NCI-H510A treated with DMSO at 0.1 percent for 48 hours (cell line): Measurements from ENCODE around the gene ASPHD2.

Experiments
- DNase-seq: peaks from one replicate; lab custom pipeline; 2025; lab: John Stamatoyannopoulos, UW

ASPHD2 gene

GRCh38 chr22:26476705-26477340 is 47.8 kb downstream of the ASPHD2 start:
- no peak for DNase-seq

DNA sequence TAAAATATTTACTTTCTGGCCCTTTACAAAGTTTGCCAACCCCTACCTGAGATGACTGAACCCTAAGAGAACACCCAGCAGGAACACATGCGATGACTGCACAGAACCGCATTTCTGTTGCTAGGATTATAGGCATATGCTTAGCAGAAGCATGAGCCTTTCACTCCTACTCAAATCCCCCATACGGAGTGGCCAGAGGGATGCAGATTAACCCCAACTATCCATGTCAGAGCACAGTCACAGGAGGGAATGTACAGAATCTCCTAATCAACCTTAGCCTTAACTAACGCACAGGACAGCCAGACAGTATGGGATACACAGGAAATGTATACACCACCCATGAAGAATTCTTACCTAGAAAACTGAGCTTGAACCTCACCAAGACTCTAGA is 48.3 kb downstream of the ASPHD2 start:
- DNase-seq: no peak

DNA sequence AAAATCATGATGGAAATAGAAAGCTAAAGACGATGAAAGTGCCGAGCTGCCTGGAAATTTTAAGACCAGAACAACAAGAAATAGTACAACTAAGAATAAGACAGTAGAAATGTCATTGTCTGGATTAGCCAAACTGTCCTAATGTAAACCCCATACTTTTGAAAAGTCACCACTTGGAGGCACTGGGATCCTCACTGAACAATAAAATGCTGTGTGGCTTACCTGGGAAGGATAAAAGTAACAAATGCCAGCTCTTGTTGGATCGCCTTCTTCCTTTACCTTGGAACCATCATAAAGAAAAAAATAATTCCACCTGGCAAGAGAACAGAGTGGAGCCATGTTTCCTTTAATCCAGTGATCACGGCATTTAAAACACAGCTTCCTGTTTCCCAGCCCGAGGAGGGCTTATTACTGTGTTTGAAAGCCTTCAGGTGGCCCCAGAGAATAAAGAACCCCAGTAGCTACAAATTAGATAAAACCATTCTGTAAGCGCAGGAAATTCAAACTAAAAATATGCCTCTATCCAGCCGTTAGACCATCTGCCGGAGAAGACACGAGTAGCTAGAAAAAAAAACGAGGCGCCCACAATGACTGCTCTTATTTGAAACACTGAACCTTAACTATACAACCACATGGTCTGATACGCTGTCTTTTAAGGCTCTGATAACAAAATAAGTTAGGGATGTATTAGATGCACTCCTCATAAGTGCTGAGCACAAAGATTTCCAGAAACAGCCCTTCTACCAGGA is 50.2 kb downstream of the ASPHD2 start:
- no peak for DNase-seq

DNA sequence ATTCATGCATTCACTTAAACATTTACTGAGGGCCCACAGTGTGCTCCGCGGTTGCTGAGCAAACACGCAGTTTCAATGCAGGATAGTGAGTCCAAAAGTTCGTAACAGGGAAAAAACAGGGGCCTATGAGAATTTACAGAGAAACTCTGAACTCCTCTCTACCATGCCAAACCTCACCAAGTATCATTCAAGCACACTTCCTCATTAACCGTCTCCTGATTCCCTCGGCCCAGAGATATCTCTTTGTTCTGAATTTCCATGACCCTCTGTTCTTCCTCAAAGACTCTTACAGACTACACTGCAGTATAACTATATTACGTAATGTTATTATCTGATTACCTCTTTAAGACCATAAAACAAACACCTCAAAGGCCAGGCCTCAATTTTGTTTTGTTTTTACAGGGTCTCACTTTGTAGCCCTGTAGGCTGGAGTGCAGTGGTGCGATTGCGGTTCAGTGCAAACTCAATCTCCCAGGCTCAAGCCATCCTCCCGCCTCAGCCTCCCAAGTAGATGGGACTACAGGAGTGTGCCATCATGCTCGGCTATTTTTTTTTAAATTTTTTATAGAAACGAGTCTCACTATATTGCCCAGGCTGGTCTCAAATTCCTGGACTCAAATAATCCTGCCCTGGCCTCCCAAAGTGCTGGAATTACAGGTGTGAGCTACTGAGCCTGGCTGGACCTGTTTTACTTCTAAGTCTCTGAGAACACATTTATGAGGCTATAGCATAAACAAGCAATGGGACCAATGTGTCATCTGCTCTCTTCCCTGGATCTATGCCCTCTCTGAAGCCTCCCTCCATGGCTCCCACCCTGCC is 50.9 kb downstream of the ASPHD2 start:
- peak; percentile 10 for DNase-seq

GRCh38 chr22:26480611-26480932 is 51.5 kb downstream of the ASPHD2 start:
- DNase-seq: no peak

DNA sequence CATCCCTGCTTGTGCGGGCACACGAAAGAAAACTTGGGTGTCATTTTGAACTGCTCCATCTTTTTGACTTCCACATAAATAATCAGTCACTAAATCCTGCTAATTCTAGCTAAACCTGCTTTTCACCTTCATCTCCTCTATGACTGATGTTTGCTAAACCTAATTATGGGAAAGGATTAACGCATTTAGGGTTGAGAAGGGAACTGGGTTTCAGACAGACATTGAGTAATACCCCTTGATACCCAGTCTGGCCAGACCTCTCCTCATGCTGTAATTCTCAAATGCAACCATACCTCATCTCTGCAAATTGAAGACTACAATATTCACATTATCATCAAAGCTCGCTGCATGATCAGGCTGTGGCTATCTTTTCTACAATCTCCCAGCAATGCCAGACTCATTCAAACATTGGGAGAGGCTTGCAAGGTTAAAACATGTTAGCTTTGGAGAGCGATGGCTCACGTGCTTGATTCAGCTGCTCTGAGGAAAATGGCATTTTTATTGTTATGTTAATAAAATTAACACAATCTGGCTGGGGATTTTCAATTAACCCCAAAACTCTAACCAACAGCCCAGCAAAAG is 52.1 kb downstream of the ASPHD2 start:
- no peak for DNase-seq

DNA sequence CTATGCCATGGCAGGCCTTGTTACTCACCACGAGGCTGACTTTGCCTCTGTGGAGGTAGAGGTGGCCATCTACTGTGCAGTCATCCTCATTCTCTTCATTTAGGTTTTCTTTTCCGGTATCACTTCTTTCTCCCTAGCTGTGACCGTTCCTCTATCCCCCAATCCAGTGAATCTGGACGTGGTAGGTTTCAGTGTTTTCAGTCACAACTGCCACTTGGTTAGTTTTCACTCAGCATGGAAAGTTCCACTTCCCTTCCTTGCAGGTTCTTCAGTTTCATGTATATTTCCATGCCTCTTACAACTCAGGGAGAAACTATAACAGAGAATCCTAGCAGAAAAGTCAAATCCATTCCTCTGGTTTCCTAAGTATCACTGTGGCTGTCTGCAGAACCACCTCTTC is 52.6 kb downstream of the ASPHD2 start:
- DNase-seq: no peak

DNA sequence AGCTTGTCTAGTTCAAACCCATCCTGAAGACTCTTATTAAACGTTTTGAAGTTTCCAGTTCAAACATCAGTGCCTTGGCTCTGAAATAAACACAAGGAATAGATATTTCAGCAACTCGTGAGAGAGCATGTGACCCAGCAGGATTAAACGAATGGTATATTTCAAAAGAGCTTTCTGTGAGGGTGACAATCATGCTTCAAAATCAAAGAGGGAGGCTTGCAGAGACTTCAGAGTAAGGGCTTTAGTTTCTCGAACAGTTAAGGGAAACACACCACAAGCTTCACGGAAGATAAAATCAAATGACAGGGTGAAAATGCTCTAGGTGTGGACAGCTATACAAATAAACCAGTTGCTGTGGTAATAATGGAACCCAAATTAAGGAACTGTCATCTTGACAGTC is 53.1 kb downstream of the ASPHD2 start:
- DNase-seq: no peak

DNA sequence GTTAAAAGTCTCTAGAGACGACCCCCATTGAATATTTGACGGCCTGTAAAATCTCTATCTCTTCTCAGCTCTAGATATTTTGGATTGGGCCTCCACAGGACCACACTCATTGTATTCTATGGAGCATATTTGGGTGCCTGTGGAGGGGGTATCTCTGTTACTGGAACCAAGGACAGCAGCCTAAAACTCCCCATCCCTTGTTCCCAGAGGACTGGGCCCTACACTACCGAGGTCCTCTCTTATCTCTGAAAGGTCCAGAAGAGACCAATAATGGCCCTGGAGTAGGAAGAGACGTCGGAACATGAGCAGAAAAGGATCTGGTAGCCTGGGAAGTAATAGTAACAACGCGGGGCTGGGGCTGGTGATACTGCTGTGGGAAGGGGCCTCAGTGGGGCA is 54.0 kb downstream of the ASPHD2 start:
- no peak for DNase-seq

GRCh38 chr22:26483439-26484359 is 54.6 kb downstream of the ASPHD2 start, which contains the start of the genes HPS4 and SRRD:
Gene HPS4 (minus strand): TSS chr22:26483783. CDS start chr22:26481762, 2,021 bp downstream.
Gene SRRD (plus strand): TSS chr22:26483877. CDS start chr22:26483891, 14 bp downstream.
- DNase-seq: peak; percentile 81

GRCh38 chr22:26484360-26484706 is 55.3 kb downstream of the ASPHD2 start:
- no peak for DNase-seq

GRCh38 chr22:26485013-26485412 is 56.0 kb downstream of the ASPHD2 start:
- DNase-seq: no peak

GRCh38 chr22:26485806-26486390 is 56.8 kb downstream of the ASPHD2 start:
- DNase-seq: no peak

GRCh38 chr22:26486394-26486793 is 57.3 kb downstream of the ASPHD2 start:
- no peak for DNase-seq

GRCh38 chr22:26487996-26488395 is 58.9 kb downstream of the ASPHD2 start:
- no peak for DNase-seq

GRCh38 chr22:26489447-26490036 is 60.5 kb downstream of the ASPHD2 start:
- DNase-seq: no peak

DNA sequence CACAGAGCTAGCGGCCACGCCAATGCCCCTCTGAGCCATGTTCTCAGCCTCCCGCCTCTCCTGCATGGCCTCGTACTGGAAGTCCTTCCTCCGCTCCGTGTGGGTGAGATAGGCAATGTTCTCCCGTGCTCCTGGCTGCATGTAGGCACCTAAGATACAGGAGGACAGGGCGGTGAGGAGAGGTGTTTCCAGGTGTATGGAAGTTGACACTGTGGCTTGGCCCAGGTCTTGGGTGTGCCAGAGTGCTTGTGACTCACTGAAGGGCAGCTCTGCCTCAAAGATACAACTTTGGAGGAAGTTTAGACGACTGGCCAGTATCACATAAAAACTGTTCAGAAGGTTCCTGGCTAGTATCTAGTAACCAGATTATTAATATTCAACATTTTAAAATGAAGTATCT is 63.2 kb downstream of the ASPHD2 start:
- DNase-seq: no peak

DNA sequence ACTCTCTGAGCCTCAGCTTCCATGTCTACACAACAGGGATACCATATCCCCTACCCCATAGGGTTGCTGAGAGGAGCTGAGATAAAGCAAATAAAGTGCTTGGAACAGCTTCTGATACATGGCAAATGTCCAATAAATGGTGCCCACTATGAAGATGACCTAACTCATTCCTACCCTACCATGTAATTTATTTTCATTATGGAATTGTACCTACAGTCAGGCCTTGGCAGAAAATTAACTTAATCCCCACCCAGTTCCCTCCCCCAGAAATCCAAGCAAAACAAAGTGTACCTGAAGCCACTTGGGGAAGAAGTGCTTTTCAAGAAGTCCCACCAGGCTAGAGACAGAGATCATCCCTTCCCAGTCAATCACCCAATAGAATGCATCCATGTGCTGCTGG is 65.4 kb downstream of the ASPHD2 start:
- no peak for DNase-seq
